Mononuclear cell (primary cell): ENCODE measurements around the gene IDUA. TPM values are rescaled to one million over a fixed set of nuclear protein-coding genes. Genes with fewer than 3 reads are reported as not detected.
"Not testable (repeated sequence)": the region's sequence is repeated elsewhere in the genome, so short reads cannot be mapped to it uniquely, and the experiment has no call there.

ENCODE experiments used
- H3K27me3 ChIP-seq: 2 replicates; pipeline ENCODE4 v1.6.0; 2011; ENCODE audit warnings: low read length, control low read depth; ENCODE audit not compliant: insufficient read depth
- H3K4me1 ChIP-seq: 2 replicates; pipeline ENCODE4 v1.5.1; 2011; ENCODE audit warnings: mild to moderate bottlenecking, low read length, control low read depth; ENCODE audit not compliant: insufficient read depth
- H3K4me3 ChIP-seq: 2 replicates; pipeline ENCODE4 v1.5.1; 2011; ENCODE audit warnings: mild to moderate bottlenecking, low read length, moderate library complexity
- H3K9me3 ChIP-seq: 2 replicates; pipeline ENCODE4 v1.5.1; 2011; ENCODE audit warnings: low read depth, mild to moderate bottlenecking, control low read depth, low read length
- total RNA-seq: library from RNA; depleted of rRNA; stranded (reverse); fragments of >200 nt; gene quantifications from one replicate; pipeline ENCODE4 v1.2.3, GENCODE V29; 2012

IDUA gene
- total RNA-seq, 1 donor, result 8.5 TPM

DNA sequence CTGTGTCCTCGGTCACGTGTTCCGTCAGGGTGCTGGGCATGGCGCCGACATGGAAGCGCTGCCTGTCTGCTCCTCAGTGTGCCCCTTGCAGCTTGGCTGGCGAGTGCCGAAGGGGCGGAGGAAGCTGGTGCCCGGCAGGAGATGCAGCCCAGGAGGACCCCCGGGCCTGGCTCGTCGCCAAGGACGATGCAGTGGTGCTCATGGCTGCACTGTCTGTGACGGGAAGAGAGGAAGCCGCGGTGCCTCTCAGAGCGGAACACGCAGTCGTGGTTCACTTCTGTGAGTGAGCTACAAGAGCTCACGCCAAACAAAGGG lies 62.7 kb downstream of the IDUA start:
- H3K27me3 ChIP-seq, result no peaks in the 10 kb centered on the region
- H3K4me3 ChIP-seq, result no peak overlapping the region
- no peaks in the 10 kb centered on the region for H3K4me1 ChIP-seq
- no peaks in the 10 kb centered on the region for H3K9me3 ChIP-seq

- no peak overlapping the region for H3K4me3 ChIP-seq
- H3K27me3 ChIP-seq, result no peaks in the 10 kb centered on the region
- H3K9me3 ChIP-seq, result no peaks in the 10 kb centered on the region
- H3K4me1 ChIP-seq, result peaks cover 5% of the 10 kb centered on the region
Observed at GRCh38 chr4:1050486-1051213, 63.8 kb downstream of the IDUA start.

- H3K27me3 ChIP-seq, result no peaks in the 10 kb centered on the region
- no peak overlapping the region for H3K4me3 ChIP-seq
- peaks cover 9% of the 10 kb centered on the region for H3K4me1 ChIP-seq
- H3K9me3 ChIP-seq, result no peaks in the 10 kb centered on the region
Observed at GRCh38 chr4:1051472-1051871, 64.6 kb downstream of the IDUA start.

DNA sequence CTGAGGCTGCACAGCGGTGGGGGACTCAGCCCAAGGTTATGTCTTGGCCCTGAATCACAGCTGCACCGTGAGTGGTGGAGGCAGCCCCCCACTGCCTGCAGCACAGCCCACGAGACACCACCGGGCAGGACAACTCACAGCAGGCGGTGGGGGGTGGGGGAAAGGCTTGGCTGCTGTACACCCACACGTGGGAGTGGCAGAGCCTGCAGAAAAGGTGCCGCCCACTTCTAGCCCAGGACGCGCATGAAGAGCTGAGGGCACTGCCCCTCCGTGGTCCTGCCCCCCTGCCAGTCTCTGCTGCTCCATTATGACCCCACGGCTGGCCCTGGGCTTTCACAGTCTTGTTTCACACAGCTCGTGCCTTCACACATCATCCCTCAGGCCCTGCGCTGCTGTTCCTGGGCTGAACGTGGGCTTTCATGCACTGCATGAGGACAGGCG lies 65.4 kb downstream of the IDUA start:
- Histone ChIP-seq H3K4me3 (no peak overlapping the region), H3K9me3 (no peaks in the 10 kb centered on the region), H3K4me1 (peaks cover 9% of the 10 kb centered on the region), H3K27me3 (no peaks in the 10 kb centered on the region)

GRCh38 chr4:1053080-1053661 lies 66.3 kb downstream of the IDUA start:
- Histone ChIP-seq H3K4me3 (no peak overlapping the region), H3K4me1 (peaks cover 9% of the 10 kb centered on the region), H3K9me3 (no peaks in the 10 kb centered on the region), H3K27me3 (no peaks in the 10 kb centered on the region)

GRCh38 chr4:1053891-1054290 lies 67.0 kb downstream of the IDUA start:
- H3K4me3 ChIP-seq, H3K27me3 ChIP-seq, H3K4me1 ChIP-seq, H3K9me3 ChIP-seq: not testable (repeated sequence)

Other genes starting within 250 kb of the IDUA start
- gene CPLX1, start 160.9 kb upstream of the IDUA start, total RNA-seq, result 0.10 TPM
- 62.2 TPM for gene GAK, start 54.7 kb upstream of the IDUA start, total RNA-seq
- gene TMEM175, start 54.6 kb upstream of the IDUA start, total RNA-seq, result 15.4 TPM
- gene DGKQ, start 13.5 kb upstream of the IDUA start, total RNA-seq, result 10.8 TPM
- gene SLC26A1, start 6.4 kb downstream of the IDUA start, total RNA-seq, result 0.10 TPM
- 5.8 TPM for gene FGFRL1, start 24.6 kb downstream of the IDUA start, total RNA-seq
- gene RNF212, start 126.5 kb downstream of the IDUA start, total RNA-seq, result 3.1 TPM
- gene SPON2, start 185.5 kb downstream of the IDUA start, total RNA-seq, result 25.5 TPM